H7 (cell line): Measurements from ENCODE around the gene HSCB. TPM values are rescaled to one million over a fixed set of nuclear protein-coding genes. Genes with fewer than 3 reads are reported as not detected.

Experiments used
- total RNA-seq: library from RNA; depleted of rRNA; stranded (reverse); fragments of >200 nt; shearing (Covaris generic); gene quantifications from 2 replicates; pipeline ENCODE4 v1.2.3, GENCODE V29; 2014; rRNA removed

Gene HSCB
- total RNA-seq, 1 experiment from 2014 or later: 29.9 TPM

Other genes with a start within 250 kb of the HSCB start
- 8.8 and 14.8 TPM in 2 replicates for gene TTC28, start 62.2 kb upstream of the HSCB start, total RNA-seq
- 87.5 and 128 TPM in 2 replicates for gene CHEK2, start 219 bp upstream of the HSCB start, total RNA-seq
- gene CCDC117, start 30.7 kb downstream of the HSCB start, total RNA-seq: 36.1 and 48.1 TPM in 2 replicates
- 146 and 174 TPM in 2 replicates for gene XBP1, start 58.5 kb downstream of the HSCB start, total RNA-seq
- gene ZNRF3, start 141.5 kb downstream of the HSCB start, total RNA-seq: 22.1 and 27.7 TPM in 2 replicates